NCI-H748 treated with DMSO at 0.1 percent for 48 hours (cell line): Measurements from ENCODE around the gene LCE7A.
A peak's percentile ranks its signal among the peaks of the same experiment; 100 is the strongest.

ENCODE experiments used
- DNase-seq: peaks from one replicate; lab custom pipeline; 2025; lab: John Stamatoyannopoulos, UW

Gene LCE7A

GRCh38 chr1:152859696-152860095, at the start of gene LCE7A:
Gene LCE7A, plus strand, starts transcription at chr1:152859996. Its CDS starts 702 bp downstream, at chr1:152860698.
- no peak for DNase-seq

GRCh38 chr1:152811050-152811449, 48.7 kb upstream of the LCE7A start:
- no peak for DNase-seq

- no peak for DNase-seq
These were observed 48.1 kb upstream of the LCE7A start, which contains the start of gene LCE1B for GRCh38 chr1:152811671-152812070. Gene LCE1B, plus strand, starts transcription at chr1:152811971. Its CDS starts 476 bp downstream, at chr1:152812447.

- no peak for DNase-seq
These were observed 42.5 kb upstream of the LCE7A start for GRCh38 chr1:152817309-152817708.

- no peak for DNase-seq
These were observed 36.5 kb upstream of the LCE7A start for GRCh38 chr1:152823294-152823693.

- no peak for DNase-seq
These were observed 34.8 kb upstream of the LCE7A start for GRCh38 chr1:152824964-152825363.

GRCh38 chr1:152827173-152827572, 32.6 kb upstream of the LCE7A start, which contains the start of gene LCE1A:
Gene LCE1A, plus strand, starts transcription at chr1:152827473. Its CDS starts 0 bp downstream, at chr1:152827473.
- no peak for DNase-seq

- DNase-seq: no peak
These were observed 22.9 kb upstream of the LCE7A start for GRCh38 chr1:152836870-152837269.

- no peak for DNase-seq
These were observed 17.2 kb upstream of the LCE7A start, which contains the start of gene LCE6A for GRCh38 chr1:152842556-152842955. Gene LCE6A, plus strand, starts transcription at chr1:152842856. Its CDS starts 665 bp downstream, at chr1:152843521.

- no peak for DNase-seq
These were observed 4.1 kb upstream of the LCE7A start for GRCh38 chr1:152855661-152856060.

GRCh38 chr1:152858062-152858461, 1.7 kb upstream of the LCE7A start:
- no peak for DNase-seq

- DNase-seq: no peak
These were observed 333 bp downstream of the LCE7A start for GRCh38 chr1:152860129-152860528.

GRCh38 chr1:152861374-152861773, 1.6 kb downstream of the LCE7A start:
- no peak for DNase-seq

GRCh38 chr1:152864443-152864842, 4.6 kb downstream of the LCE7A start:
- DNase-seq: no peak

GRCh38 chr1:152866321-152866720, 6.5 kb downstream of the LCE7A start:
- no peak for DNase-seq

- DNase-seq: peak; percentile 6
These were observed 10.1 kb downstream of the LCE7A start for GRCh38 chr1:152869808-152870419.

GRCh38 chr1:152870831-152871730, 11.3 kb downstream of the LCE7A start:
- DNase-seq: peak; percentile 1

GRCh38 chr1:152871731-152872126, 11.9 kb downstream of the LCE7A start:
- no peak for DNase-seq

- DNase-seq: no peak
These were observed 13.7 kb downstream of the LCE7A start for GRCh38 chr1:152873495-152873894.

- no peak for DNase-seq
These were observed 17.0 kb downstream of the LCE7A start for GRCh38 chr1:152876827-152877226.

GRCh38 chr1:152878042-152878441, 18.2 kb downstream of the LCE7A start, which contains the start of gene SMCP:
Gene SMCP, plus strand, starts transcription at chr1:152878322. Its CDS starts 6,101 bp downstream, at chr1:152884423.
- no peak for DNase-seq

- DNase-seq: no peak
These were observed 19.9 kb downstream of the LCE7A start for GRCh38 chr1:152879559-152880198.
